Subcutaneous abdominal adipose tissue (tissue), 5 donors: Measurements from ENCODE around the gene POTEG.
"Not testable (repeated sequence)": the region's sequence is repeated elsewhere in the genome, so short reads cannot be mapped to it uniquely, and the experiment has no call there.

Source experiments
- H3K27ac ChIP-seq: one replicate; pipeline ENCODE4 v1.7.0; 2013; ENCODE audit warnings: low read depth, mild to moderate bottlenecking, inconsistent platforms, low read length, moderate library complexity
- H3K27me3 ChIP-seq, 5 donors: one replicate each; pipeline ENCODE4 v1.7.0; 2013; ENCODE audit warnings: low read length in 5 of 5, inconsistent platforms in 1 of 5; ENCODE audit not compliant: control insufficient read depth in 5 of 5, insufficient read depth in 4 of 5
- H3K36me3 ChIP-seq, 5 donors: one replicate each; pipeline ENCODE4 v1.7.0; 2013; ENCODE audit warnings: low read length in 5 of 5; ENCODE audit not compliant: control insufficient read depth in 5 of 5, insufficient read depth in 5 of 5
- H3K4me1 ChIP-seq, 5 donors: one replicate each; pipeline ENCODE4 v1.7.0; 2013; ENCODE audit warnings: low read length in 5 of 5, mild to moderate bottlenecking in 3 of 5, moderate library complexity in 1 of 5; ENCODE audit not compliant: control insufficient read depth in 5 of 5, insufficient read depth in 5 of 5
- H3K4me3 ChIP-seq, 5 donors: one replicate each; pipeline ENCODE4 v1.7.0; 2013; ENCODE audit warnings: low read length in 5 of 5, low read depth in 1 of 5
- H3K9ac ChIP-seq, 5 donors: one replicate each; pipeline ENCODE4 v1.7.0; 2013; ENCODE audit warnings: low read length in 5 of 5, mild to moderate bottlenecking in 4 of 5, moderate library complexity in 3 of 5
- H3K9me3 ChIP-seq, 5 donors: one replicate each; pipeline ENCODE4 v1.7.0; 2013; ENCODE audit warnings: low read length in 5 of 5; ENCODE audit not compliant: control insufficient read depth in 5 of 5
- donor health status: healthy.
- donor health status: healthy.
- donor health status: healthy.
- donor health status: healthy.
- donor health status: healthy.

Gene POTEG

GRCh38 chr14:19434241-19434640, at the start of gene POTEG:
TSS of gene POTEG (minus strand) at chr14:19434341. CDS start at chr14:19434289, 52 bp downstream.
- H3K4me1 ChIP-seq, H3K4me3 ChIP-seq, H3K9ac ChIP-seq, H3K27ac ChIP-seq, H3K27me3 ChIP-seq, H3K9me3 ChIP-seq, H3K36me3 ChIP-seq: not testable (repeated sequence)

GRCh38 chr14:19482093-19482492, 48.0 kb upstream of the POTEG start:
- H3K27ac ChIP-seq, H3K4me1 ChIP-seq, H3K36me3 ChIP-seq, H3K27me3 ChIP-seq, H3K9ac ChIP-seq, H3K4me3 ChIP-seq, H3K9me3 ChIP-seq: not testable (repeated sequence)

- H3K27me3 ChIP-seq, H3K9me3 ChIP-seq, H3K4me3 ChIP-seq, H3K4me1 ChIP-seq, H3K27ac ChIP-seq, H3K36me3 ChIP-seq, H3K9ac ChIP-seq: not testable (repeated sequence)
These were observed 47.3 kb upstream of the POTEG start for GRCh38 chr14:19481421-19481820.

- H3K9me3 ChIP-seq, H3K27ac ChIP-seq, H3K4me1 ChIP-seq, H3K27me3 ChIP-seq, H3K4me3 ChIP-seq, H3K9ac ChIP-seq, H3K36me3 ChIP-seq: not testable (repeated sequence)
These were observed 46.4 kb upstream of the POTEG start for GRCh38 chr14:19480491-19480890.

DNA sequence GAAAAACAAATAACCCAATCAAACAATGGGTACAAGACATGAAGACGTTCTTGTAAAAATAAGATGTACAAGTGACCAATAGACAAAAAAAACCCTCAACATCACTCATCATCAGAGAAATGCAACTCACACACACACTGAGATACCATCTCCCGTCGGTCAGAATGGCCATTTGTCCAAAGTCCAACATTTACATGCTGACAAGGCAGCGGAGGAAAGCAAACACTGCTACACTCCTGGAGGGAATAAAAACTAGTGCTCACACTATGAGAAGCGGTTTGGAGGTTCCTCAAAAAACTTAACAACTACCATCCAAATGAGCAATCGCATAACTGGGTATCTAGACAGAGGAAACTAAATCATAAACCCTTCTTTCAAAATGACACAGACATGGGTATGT, 11.6 kb upstream of the POTEG start:
- not testable (repeated sequence) for H3K36me3 ChIP-seq, H3K4me3 ChIP-seq, H3K9me3 ChIP-seq, H3K4me1 ChIP-seq, H3K9ac ChIP-seq, H3K27ac ChIP-seq, H3K27me3 ChIP-seq

GRCh38 chr14:19439826-19440225, 5.7 kb upstream of the POTEG start:
- not testable (repeated sequence) for H3K4me3 ChIP-seq, H3K4me1 ChIP-seq, H3K9me3 ChIP-seq, H3K27me3 ChIP-seq, H3K27ac ChIP-seq, H3K36me3 ChIP-seq, H3K9ac ChIP-seq

GRCh38 chr14:19439219-19439618, 5.1 kb upstream of the POTEG start:
- H3K27ac ChIP-seq, H3K27me3 ChIP-seq, H3K9me3 ChIP-seq, H3K4me1 ChIP-seq, H3K36me3 ChIP-seq, H3K4me3 ChIP-seq, H3K9ac ChIP-seq: not testable (repeated sequence)

GRCh38 chr14:19437126-19437443, 2.9 kb upstream of the POTEG start:
- H3K27ac ChIP-seq, H3K9me3 ChIP-seq, H3K9ac ChIP-seq, H3K4me3 ChIP-seq, H3K36me3 ChIP-seq, H3K4me1 ChIP-seq, H3K27me3 ChIP-seq: not testable (repeated sequence)

- H3K27ac ChIP-seq, H3K9ac ChIP-seq, H3K27me3 ChIP-seq, H3K9me3 ChIP-seq, H3K36me3 ChIP-seq, H3K4me1 ChIP-seq, H3K4me3 ChIP-seq: not testable (repeated sequence)
These were observed 2.4 kb upstream of the POTEG start for GRCh38 chr14:19436311-19437125.

- not testable (repeated sequence) for H3K36me3 ChIP-seq, H3K4me1 ChIP-seq, H3K4me3 ChIP-seq, H3K9ac ChIP-seq, H3K27ac ChIP-seq, H3K27me3 ChIP-seq, H3K9me3 ChIP-seq
These were observed 1.7 kb upstream of the POTEG start for GRCh38 chr14:19435852-19436251.

- H3K4me3 ChIP-seq, H3K36me3 ChIP-seq, H3K27me3 ChIP-seq, H3K9me3 ChIP-seq, H3K4me1 ChIP-seq, H3K27ac ChIP-seq, H3K9ac ChIP-seq: not testable (repeated sequence)
These were observed 750 bp upstream of the POTEG start for GRCh38 chr14:19434891-19435290.
